ENCODE results near the gene SPPL3. TPM values are rescaled to one million over a fixed set of nuclear protein-coding genes. Genes with fewer than 3 reads are reported as not detected.

Gene SPPL3
- total and polyA plus RNA-seq, 4 donors, result 7.4 to 12.6 (median 8.7) TPM

DNA sequence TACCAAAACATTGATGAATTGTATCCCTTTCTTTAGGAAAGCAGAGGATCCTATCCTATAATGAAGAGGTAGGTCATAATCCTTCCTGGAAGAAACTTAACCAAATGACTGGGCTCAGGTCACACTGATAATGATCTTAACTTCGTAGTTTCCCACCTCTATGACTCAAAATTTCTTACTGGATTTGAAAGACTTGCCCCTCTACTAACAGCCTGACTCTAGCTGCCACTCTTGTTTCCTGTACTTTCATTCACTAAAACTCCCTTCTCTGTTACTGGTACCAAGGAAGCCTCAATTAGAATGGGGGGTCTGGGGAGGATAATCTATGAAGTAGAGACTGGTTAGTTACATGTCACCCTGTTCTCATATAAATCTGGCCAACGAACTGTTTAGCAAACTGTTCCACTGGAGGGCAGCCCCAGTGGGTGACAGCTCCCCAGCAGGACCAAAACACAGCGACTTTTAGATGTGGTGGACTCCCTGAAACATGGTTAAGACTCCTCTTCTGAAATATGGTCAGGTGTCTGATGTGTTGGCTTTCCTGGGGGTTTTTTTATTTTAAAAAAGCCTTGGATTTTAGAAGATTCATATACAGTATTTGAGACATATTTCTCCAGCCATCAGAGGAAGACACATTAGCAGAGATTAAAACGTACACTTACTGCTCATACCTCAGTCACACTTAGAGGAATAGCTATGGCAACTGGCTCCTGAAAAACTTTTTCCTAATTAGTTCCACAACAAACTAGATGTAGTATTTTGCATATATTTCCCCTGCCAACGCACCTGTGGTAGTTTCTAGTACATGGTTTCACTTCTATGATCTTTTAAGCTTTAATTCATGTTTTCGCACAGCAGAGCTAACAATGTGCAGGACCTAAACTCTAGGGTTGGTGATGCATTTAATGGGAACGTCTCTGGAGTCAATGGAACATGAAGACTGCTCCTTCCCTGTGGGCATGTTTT, 106.2 kb downstream of the SPPL3 start:
- Histone ChIP-seq H3K9me3 (ENCODE audit: control insufficient read depth in 4 of 4, low read length in 3 of 4) (peaks cover 0 to 3% (median 0%) of the 10 kb centered on the region in 4 donors), H3K36me3 (ENCODE audit: control insufficient read depth in 4 of 4, insufficient read depth in 3 of 4, low read depth in 1 of 4, low read length in 3 of 4) (no peaks in the 10 kb centered on the region), H3K4me3 (ENCODE audit: low read depth in 1 of 3, low read length in 3 of 3) (no peak overlapping the region), H3K27me3 (ENCODE audit: control insufficient read depth in 4 of 4, insufficient read depth in 4 of 4, low read length in 3 of 4) (no peaks in the 10 kb centered on the region), H3K4me1 (ENCODE audit: control insufficient read depth in 4 of 4, insufficient read depth in 4 of 4, low read length in 3 of 4) (peaks cover 0 to 5% (median 2%) of the 10 kb centered on the region in 4 donors), H3K27ac (ENCODE audit: low read depth in 1 of 2, low read length in 2 of 2) (no peak overlapping the region), H3K9ac (ENCODE audit: low read depth in 1 of 2, low read length in 2 of 2) (no peak overlapping the region)
- TF ChIP-seq RXRA (IDR thresholded peaks at IDR 0.05) (no peak), HNF4G (IDR thresholded peaks at IDR 0.05) (no peak), SP1 (IDR thresholded peaks at IDR 0.05) (no peak), FOXA2 (IDR thresholded peaks at IDR 0.05) (no peak), GABPA (IDR thresholded peaks at IDR 0.05 in 1 of 2, conservative IDR thresholded peaks at IDR 0.05 in 1 of 2) (no peak), TAF1 (conservative IDR thresholded peaks at IDR 0.05) (no peak), HNF4A (conservative IDR thresholded peaks at IDR 0.05) (no peak), NR2F2 (IDR thresholded peaks at IDR 0.05) (no peak), JUND (IDR thresholded peaks at IDR 0.05) (no peak), REST (IDR thresholded peaks at IDR 0.05) (no peak), FOXA1 (IDR thresholded peaks at IDR 0.05) (no peak), CTCF (IDR thresholded peaks at IDR 0.05; ENCODE audit: low read depth, low read length, missing input control) (no peak), RAD21 (IDR thresholded peaks at IDR 0.05) (no peak), EGR1 (IDR thresholded peaks at IDR 0.05; ENCODE audit: low read depth in 2 of 2) (no peak), MAX (IDR thresholded peaks at IDR 0.05) (no peak), YY1 (IDR thresholded peaks at IDR 0.05) (no peak)
- TF ChIP-seq, protein P1, sequence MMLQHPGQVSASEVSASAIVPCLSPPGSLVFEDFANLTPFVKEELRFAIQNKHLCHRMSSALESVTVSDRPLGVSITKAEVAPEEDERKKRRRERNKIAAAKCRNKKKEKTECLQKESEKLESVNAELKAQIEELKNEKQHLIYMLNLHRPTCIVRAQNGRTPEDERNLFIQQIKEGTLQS (IDR thresholded peaks at IDR 0.05), result no peak
- TF ChIP-seq, protein P2, sequence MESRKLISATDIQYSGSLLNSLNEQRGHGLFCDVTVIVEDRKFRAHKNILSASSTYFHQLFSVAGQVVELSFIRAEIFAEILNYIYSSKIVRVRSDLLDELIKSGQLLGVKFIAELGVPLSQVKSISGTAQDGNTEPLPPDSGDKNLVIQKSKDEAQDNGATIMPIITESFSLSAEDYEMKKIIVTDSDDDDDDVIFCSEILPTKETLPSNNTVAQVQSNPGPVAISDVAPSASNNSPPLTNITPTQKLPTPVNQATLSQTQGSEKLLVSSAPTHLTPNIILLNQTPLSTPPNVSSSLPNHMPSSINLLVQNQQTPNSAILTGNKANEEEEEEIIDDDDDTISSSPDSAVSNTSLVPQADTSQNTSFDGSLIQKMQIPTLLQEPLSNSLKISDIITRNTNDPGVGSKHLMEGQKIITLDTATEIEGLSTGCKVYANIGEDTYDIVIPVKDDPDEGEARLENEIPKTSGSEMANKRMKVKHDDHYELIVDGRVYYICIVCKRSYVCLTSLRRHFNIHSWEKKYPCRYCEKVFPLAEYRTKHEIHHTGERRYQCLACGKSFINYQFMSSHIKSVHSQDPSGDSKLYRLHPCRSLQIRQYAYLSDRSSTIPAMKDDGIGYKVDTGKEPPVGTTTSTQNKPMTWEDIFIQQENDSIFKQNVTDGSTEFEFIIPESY (IDR thresholded peaks at IDR 0.05), result no peak
- DNase-seq (ENCODE audit: low spot score), result no peak
- WGBS, result 91% methylated on average over 7 of the region's 7 CpGs

Data from liver (tissue), 9 donors.